ENCODE results near the gene SKI. TPM values are rescaled to one million over a fixed set of nuclear protein-coding genes. Genes with fewer than 3 reads are reported as not detected.

SKI gene
- total and polyA plus RNA-seq, 2 donors (not counting 1 experiment from before 2014, with no cell fraction given), result 11.6 to 21.8 TPM

DNA sequence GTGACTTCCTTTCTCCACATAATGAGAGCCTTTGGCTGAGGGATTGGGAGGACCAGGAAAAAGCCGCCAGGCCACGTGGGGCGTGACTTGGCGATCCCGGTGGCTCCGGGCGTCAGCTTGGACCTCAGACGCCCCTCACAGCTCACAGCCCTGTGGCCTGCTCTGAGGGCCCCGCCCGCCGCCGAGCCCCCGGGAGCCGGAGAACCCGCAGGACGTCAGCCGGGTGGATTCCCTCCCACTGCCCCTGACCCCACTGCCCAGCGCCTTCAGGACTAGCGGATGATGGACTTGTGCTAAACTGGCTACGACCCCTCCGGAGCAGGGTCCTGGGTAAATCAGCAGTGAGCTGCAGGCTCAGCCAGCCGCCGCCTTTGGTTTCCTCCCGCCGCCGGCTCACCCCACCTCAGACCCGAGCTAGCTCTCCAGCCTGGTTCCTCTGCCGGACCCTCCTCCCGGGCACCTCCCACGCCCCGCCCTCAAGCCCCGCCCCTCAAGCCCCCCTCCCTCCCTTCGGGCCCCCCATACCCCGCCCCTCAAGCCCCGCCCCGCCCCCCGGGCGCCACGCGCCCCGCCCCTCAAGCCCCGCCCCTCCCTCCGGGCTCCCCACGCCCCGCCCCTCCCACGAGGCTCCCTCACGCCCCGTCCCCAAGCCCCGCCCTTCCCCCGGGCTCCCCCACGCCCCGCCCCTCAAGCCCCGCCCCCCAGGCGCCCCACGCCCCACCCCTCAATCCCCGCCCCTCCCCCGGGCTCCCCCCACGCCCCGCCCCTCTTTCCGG is 23.5 kb upstream of the SKI start:
- H3K27ac ChIP-seq (ENCODE audit: insufficient read depth, low read length), result peak overlapping the region; percentile 87
- H3K9ac ChIP-seq (ENCODE audit: insufficient read depth, low read length), result peak overlapping the region; percentile 64
- TF ChIP-seq, protein P1, sequence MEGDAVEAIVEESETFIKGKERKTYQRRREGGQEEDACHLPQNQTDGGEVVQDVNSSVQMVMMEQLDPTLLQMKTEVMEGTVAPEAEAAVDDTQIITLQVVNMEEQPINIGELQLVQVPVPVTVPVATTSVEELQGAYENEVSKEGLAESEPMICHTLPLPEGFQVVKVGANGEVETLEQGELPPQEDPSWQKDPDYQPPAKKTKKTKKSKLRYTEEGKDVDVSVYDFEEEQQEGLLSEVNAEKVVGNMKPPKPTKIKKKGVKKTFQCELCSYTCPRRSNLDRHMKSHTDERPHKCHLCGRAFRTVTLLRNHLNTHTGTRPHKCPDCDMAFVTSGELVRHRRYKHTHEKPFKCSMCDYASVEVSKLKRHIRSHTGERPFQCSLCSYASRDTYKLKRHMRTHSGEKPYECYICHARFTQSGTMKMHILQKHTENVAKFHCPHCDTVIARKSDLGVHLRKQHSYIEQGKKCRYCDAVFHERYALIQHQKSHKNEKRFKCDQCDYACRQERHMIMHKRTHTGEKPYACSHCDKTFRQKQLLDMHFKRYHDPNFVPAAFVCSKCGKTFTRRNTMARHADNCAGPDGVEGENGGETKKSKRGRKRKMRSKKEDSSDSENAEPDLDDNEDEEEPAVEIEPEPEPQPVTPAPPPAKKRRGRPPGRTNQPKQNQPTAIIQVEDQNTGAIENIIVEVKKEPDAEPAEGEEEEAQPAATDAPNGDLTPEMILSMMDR (conservative IDR thresholded peaks at IDR 0.05 in 1 of 2, IDR thresholded peaks at IDR 0.05 in 1 of 2; ENCODE audit: low read depth in 1 of 2, low read length in 2 of 2), result no peak
- TF ChIP-seq EZH2 (IDR thresholded peaks at IDR 0.05; ENCODE audit: low read length, missing control alignments), result no peak
- no peaks in the 10 kb centered on the region for H4K20me1 ChIP-seq (ENCODE audit: control insufficient read depth, extremely low read depth, insufficient read depth, low read length)
- DNase-seq (ENCODE audit: low read depth in 2 of 2), result peak; percentile 51 to 68
- peak overlapping the region; percentile 34 for H2AFZ ChIP-seq (ENCODE audit: low read length)
- peak overlapping the region; percentile 94 for H3K4me2 ChIP-seq (ENCODE audit: extremely low read depth, insufficient read depth, low read length)
- no peaks in the 10 kb centered on the region for H3K36me3 ChIP-seq (ENCODE audit: control insufficient read depth, insufficient read depth, low read length)
- no peaks in the 10 kb centered on the region for H3K79me2 ChIP-seq (ENCODE audit: control insufficient read depth, insufficient read depth, low read length)
- H3K4me3 ChIP-seq (replicated peaks in 1 of 4; ENCODE audit: control extremely low read depth in 1 of 4, insufficient read depth in 1 of 4, low read depth in 3 of 4, low read length in 4 of 4), result peak overlapping the region; percentile 45 to 64 (median 54)
- H3K27me3 ChIP-seq (ENCODE audit: control insufficient read depth, insufficient read depth, low read length), result no peaks in the 10 kb centered on the region
- H3K9me3 ChIP-seq (ENCODE audit: control insufficient read depth, insufficient read depth, low read depth, low read length), result no peaks in the 10 kb centered on the region
- peaks cover 28% of the 10 kb centered on the region for H3K4me1 ChIP-seq (ENCODE audit: control insufficient read depth, extremely low read depth, insufficient read depth, low read length)

DNA sequence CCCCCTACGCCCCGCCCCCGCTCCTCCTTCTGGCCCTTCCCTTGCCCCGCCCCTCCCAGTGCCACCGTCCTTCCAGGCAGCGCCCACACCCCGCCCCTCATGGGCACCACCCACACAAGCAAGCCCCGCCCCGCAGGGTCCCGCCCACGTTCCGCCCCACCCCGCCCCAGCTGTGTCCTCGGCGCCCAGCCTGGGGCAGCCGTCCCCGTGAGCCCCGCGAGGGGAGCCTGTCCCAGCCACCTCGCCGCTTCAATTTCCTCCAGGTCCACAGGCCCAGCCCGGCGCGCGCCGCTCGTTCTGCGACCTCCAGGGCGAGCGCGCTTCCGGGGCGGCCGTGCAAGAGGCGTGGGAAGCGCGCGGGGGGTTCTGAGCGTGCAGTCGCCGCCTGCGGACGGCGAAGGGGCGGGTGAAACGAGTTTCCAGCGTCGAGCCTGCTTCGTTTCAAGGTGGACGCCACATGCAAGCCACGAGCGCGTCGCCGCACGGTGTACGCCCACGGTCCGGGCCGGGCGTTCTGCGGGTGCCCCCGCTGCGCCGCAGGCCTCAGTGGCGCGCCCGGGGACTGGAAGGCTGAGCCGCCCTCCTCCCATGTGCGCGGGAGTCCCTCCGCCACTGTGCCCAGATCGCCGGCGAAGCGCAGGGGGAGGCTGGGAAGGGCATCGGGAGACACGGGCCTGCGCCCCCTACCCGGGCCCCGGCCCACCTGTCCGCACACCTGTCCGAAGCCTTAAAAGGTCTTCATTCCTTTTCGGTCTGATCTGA is 22.7 kb upstream of the SKI start:
- Histone ChIP-seq H3K4me1 (ENCODE audit: control insufficient read depth, extremely low read depth, insufficient read depth, low read length) (peaks cover 28% of the 10 kb centered on the region), H3K79me2 (ENCODE audit: control insufficient read depth, insufficient read depth, low read length) (no peaks in the 10 kb centered on the region), H3K36me3 (ENCODE audit: control insufficient read depth, insufficient read depth, low read length) (no peaks in the 10 kb centered on the region), H3K27me3 (ENCODE audit: control insufficient read depth, insufficient read depth, low read length) (no peaks in the 10 kb centered on the region), H3K4me2 (ENCODE audit: extremely low read depth, insufficient read depth, low read length) (peak overlapping the region; percentile 54), H3K4me3 (replicated peaks in 1 of 4; ENCODE audit: control extremely low read depth in 1 of 4, insufficient read depth in 1 of 4, low read depth in 3 of 4, low read length in 4 of 4) (peak overlapping the region in 3 of 4 experiments; percentile 4 to 53 (median 24)), H4K20me1 (ENCODE audit: control insufficient read depth, extremely low read depth, insufficient read depth, low read length) (no peaks in the 10 kb centered on the region), H3K27ac (ENCODE audit: insufficient read depth, low read length) (peak overlapping the region; percentile 22), H2AFZ (ENCODE audit: low read length) (no peak overlapping the region), H3K9me3 (ENCODE audit: control insufficient read depth, insufficient read depth, low read depth, low read length) (no peaks in the 10 kb centered on the region), H3K9ac (ENCODE audit: insufficient read depth, low read length) (no peak overlapping the region)
- DNase-seq (ENCODE audit: low read depth in 2 of 2), result peak; percentile 88 to 95
- TF ChIP-seq, protein P1 (conservative IDR thresholded peaks at IDR 0.05 in 1 of 2, IDR thresholded peaks at IDR 0.05 in 1 of 2; ENCODE audit: low read depth in 1 of 2, low read length in 2 of 2), result no peak
- no peak for TF ChIP-seq EZH2 (IDR thresholded peaks at IDR 0.05; ENCODE audit: low read length, missing control alignments)

DNA sequence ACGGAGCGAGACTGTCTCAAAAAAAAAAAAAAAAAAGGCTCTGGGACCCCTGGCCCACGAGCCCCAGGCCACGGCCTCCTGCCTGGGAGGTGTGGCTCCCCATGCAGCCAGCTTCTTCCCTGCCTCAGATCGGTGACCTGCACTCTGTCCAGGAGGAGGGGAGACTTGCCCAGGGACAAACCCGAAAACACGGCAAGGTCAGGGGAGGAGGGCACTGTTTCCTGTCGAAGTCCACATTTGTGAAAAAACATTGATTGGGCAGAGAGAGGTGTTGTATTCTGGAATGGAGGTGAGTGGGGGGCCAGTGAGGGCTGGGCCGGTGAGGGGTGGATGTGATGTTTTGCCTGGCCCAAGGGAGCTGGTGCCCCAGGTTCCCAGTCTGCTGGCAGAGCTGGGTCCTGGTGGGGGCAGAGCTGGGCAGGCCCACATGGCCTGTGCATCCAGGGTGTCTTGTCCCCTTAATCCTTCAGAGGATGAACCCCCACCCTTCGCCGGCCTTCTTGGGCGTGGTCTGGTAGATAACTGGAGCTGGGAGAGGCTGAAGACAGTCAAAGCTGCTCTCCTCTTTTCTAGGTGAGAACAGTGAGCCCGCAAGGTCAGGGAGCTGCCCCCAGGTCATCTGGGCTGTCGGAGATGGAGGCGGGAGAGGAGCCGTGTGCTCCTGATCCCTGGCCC is 21.2 kb upstream of the SKI start:
- DNase-seq (ENCODE audit: low read depth in 2 of 2), result no peak
- Histone ChIP-seq H3K9ac (ENCODE audit: insufficient read depth, low read length) (peak overlapping the region; percentile 75), H3K4me1 (ENCODE audit: control insufficient read depth, extremely low read depth, insufficient read depth, low read length) (peaks cover 26% of the 10 kb centered on the region), H2AFZ (ENCODE audit: low read length) (peak overlapping the region; percentile 14), H4K20me1 (ENCODE audit: control insufficient read depth, extremely low read depth, insufficient read depth, low read length) (no peaks in the 10 kb centered on the region), H3K9me3 (ENCODE audit: control insufficient read depth, insufficient read depth, low read depth, low read length) (no peaks in the 10 kb centered on the region), H3K36me3 (ENCODE audit: control insufficient read depth, insufficient read depth, low read length) (no peaks in the 10 kb centered on the region), H3K27me3 (ENCODE audit: control insufficient read depth, insufficient read depth, low read length) (no peaks in the 10 kb centered on the region), H3K27ac (ENCODE audit: insufficient read depth, low read length) (peak overlapping the region; percentile 92), H3K4me3 (replicated peaks in 1 of 4; ENCODE audit: control extremely low read depth in 1 of 4, insufficient read depth in 1 of 4, low read depth in 3 of 4, low read length in 4 of 4) (peak overlapping the region in 3 of 4 experiments; percentile 5 to 19 (median 13)), H3K79me2 (ENCODE audit: control insufficient read depth, insufficient read depth, low read length) (no peaks in the 10 kb centered on the region), H3K4me2 (ENCODE audit: extremely low read depth, insufficient read depth, low read length) (peak overlapping the region; percentile 52)
- no peak for TF ChIP-seq EZH2 (IDR thresholded peaks at IDR 0.05; ENCODE audit: low read length, missing control alignments)
- TF ChIP-seq, protein P1 (conservative IDR thresholded peaks at IDR 0.05 in 1 of 2, IDR thresholded peaks at IDR 0.05 in 1 of 2; ENCODE audit: low read depth in 1 of 2, low read length in 2 of 2), result no peak
